HG03460 (cell line): ENCODE data around the gene EEPD1.

ENCODE experiments used
- ATAC-seq: cut with Tn5 transposase; IDR thresholded peaks from one replicate; pipeline ENCODE4 v1.9.1; 2021; ENCODE audit not compliant: unreplicated experiment

The EEPD1 gene

DNA sequence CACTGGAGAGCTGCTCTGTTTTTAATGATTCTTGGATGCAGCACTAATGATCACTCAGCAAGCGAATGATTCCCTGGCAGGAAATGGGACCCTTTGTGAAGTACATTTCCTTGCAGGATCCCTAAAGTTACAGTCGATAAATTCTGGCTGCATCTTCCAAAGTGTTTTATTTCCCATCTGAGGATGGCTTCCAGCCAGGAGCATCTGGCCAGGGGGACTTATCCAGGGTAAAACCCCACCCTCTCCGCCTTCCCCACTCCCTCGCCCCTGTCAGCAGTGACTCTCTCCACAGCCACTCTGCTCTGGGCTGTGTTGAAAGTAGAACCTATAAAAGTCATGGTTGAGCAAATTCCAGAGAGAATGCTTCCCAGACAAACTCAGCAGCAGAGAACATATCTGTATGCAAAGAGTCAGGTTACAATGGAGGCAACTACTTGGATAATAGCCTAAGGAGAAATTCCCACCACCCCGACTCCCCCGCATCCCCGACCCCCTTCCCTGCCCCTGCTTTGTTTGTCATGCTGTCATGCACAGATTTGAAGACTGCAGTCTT is 125.6 kb downstream of the EEPD1 start:
- no peak for ATAC-seq

DNA sequence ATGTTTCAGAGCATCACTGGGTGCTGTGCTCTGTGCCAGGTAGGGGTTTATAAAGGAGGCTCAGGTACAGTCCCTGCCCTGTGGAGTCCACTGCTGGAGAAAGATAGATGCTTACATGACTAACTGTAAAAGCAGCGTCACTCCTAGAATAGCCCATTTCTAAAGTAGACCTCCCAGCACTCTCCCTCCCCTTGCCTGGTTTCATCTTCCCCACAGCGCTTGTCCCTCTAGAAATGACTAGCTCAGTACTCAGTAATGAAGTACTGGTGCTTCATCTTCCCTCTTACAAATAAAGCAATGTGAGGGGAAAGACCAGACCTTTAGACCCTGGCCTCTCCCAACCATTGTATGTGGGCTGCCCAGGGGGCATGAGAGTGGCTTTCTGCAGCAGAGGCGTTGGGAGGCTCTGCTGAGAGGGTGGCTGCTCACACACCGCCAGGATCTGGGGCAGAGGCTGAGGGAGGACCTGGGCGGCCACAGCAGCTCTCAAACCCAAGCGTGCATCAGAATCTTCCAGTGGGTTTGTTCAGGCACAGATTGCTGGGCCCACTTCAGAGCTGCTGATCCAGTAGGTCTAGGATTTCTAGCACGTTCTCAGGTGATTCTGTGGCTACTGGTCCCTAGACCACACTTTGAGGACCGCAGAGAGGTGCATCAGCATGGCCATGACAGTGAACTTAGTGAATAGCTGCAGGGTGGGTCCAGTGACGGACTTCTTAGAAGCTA is 126.3 kb downstream of the EEPD1 start:
- peak; percentile 62 for ATAC-seq

DNA sequence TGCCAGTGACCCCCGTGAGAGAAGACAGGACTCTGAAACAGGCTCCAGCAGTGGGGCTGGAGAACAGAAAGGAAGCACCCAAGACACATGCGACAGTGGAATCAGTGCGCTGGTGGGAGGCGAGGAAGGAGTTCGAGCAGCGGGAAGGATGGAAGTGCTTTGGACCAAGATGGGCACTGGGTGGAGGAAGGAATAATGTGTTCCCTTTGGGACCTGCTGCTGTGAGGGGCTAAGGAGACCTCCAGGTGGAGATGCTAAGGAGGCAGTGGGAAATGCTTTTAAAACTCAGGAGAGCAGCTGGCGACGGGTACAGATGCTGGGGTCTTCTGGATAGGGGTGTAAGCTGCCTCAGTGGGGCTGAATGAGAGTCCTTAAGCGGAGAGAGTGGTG is 126.9 kb downstream of the EEPD1 start:
- ATAC-seq = no peak

DNA sequence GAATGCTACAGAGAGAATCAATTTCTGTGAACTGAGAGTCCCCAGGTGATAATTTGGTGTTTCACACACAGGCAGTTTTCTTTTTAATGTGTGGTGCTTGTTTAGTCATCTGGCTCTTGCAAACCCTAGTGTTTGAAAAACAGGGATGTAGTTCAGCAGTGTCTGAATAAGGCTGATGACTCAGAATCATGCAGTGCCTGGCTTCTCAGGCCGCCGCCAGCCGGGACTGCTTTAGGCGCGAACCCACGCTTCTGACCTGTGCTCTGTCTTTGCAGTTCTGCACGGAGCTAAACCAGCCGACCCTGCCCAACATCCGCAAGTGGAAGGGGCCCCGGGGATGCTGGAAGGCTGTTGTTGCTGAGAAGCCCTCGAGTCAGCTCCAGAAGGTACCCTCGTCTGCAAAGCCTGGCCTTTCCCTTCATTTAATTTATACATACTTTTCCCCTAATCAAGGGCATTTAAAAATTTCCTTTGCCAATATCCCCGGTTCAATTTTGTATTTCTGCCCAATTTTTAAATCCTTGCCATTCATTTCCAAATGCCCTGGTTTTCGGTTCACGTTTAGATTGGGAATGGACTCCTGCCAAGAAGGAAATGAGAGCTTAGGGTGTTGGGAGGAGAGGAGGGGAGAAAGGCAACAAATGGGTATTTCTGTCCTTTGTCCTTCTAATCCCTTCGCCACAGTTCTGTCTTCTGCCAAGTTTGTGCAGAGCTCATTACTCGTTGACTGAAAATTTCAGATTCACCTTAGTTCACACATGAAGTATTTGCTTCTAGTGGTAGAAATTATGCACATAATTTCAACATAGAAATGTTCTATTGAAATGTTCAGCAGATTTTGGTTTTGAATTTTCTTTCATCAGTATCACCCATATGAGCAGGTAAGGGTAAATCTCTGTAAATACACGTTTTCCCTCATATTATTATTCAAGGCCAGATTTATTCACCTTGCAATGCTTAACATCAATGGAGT is 128.1 kb downstream of the EEPD1 start:
- no peak for ATAC-seq

DNA sequence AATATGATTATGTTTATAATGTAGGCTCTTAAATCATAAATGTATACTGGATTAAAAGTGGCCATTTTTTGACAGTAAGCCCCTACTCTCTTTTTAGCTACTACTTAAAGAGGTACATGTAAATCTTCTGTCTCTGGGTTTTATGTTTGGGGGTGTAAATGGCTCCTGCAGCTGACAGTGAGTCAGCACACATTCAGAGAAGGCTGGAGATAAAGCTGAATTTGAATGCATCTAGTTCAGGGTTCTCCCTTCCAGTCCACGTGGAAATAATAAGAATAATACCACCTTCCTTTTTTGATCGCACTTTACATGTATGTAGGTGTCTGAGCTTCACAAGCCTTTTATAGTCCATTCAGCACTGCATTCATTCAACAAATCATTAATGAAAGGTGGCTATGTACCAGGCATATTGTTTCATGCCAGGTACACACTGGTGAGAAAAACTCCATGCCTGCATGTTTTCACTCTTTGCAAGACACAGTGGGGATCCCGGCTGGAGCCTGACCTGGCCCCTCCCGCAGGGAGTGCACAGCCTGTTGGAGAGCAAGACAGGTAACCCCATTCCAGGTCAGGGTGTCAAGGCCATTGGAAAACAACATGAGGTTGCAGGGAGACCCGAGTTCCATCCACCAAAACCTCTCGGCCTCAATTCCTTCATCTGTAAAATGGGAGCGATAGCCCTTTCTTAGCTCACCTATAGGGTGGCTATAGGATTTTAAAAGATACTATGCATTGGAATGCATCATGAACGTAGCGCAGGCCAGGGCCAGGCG is 129.1 kb downstream of the EEPD1 start:
- no peak for ATAC-seq

DNA sequence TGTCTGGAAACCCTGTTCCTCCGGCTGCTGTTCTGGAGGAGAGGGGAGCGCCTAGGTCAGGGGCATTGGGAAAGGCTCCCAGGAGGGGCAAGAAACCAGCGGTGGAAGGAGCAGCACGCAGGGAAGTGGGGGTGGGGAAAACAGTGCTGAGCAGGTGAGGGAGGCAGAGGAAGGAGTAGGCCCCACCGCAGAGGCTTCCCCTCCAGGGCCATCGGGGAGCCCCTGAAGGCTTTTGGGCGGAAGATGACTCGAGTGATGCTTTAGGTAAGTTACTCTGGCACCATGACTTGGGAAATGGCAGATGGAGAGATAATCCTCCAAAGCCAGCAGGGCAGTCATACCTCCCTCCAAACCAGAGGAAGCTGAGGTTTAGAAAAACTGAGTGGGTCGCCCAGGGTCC is 130.1 kb downstream of the EEPD1 start:
- ATAC-seq = no peak

DNA sequence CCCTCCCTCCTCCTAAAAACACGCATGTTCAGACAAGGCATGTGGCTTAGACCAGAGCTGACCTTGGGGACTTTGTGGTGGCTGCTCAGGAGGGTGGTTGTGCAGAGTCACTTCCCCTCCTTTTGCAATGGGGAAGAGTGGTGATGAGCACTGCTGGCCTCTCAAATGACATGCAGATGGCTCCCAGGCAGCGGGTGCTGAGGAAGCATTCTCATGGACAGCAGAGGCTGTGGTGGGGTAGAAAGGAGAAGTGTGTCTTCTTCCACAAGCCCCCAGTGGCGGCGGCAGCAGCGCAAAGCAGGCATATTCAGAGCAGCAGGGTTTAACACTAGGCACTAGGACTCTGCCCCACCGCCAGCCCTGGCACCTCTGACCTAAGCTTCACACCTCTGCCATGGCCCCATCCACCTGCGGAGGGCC is 130.7 kb downstream of the EEPD1 start:
- ATAC-seq = peak; percentile 50

DNA sequence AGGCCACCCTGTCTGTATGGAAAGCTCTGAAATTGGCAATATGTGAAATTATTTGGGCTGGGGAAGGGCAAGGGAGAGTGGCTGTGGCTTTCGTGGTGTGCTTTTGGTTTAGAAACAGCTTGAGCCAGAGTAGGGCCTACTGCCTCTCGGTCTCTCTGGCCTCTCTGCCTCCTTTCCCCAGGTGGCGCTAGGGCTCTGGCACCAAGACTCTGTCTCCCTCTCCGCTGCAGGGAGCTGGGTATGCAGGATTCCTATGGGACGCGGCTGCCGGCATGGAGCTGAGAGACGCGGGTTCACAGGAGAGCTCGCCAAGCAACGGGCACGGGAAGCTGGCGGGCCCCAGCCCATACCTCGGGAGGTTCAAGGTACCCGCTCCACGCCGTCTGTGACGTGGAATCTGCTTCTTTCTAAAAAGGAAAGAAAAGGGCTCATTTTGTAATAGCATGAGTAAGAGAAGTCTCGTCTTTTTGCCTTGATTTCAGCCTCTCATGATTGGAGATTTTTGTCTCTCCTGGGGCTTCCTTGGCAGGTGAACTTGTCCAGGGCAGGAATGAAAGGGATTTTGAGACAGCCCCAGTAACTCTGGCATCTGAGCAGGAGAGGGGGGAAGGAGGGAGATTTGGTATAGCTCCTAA is 131.5 kb downstream of the EEPD1 start:
- no peak for ATAC-seq

DNA sequence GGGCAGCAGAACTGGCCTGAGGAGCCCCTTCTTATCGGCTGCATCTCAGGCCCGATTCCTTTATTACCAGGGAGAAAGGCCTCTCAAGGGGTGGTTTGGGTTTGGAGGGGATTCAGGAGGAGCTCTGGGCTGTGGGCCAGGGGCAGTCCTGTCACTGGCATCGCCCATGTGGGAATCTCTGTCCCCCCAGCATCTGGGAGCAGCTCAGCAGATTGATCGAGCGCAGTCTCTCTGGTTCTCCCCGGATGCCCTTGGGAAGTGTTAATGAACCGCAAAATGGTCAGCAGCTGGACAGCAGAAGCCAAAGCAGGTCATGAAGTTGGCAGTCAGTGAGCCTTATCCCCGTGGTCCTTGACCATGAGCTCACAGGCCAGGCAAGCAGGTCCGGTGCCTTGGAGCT is 132.2 kb downstream of the EEPD1 start:
- ATAC-seq = no peak

DNA sequence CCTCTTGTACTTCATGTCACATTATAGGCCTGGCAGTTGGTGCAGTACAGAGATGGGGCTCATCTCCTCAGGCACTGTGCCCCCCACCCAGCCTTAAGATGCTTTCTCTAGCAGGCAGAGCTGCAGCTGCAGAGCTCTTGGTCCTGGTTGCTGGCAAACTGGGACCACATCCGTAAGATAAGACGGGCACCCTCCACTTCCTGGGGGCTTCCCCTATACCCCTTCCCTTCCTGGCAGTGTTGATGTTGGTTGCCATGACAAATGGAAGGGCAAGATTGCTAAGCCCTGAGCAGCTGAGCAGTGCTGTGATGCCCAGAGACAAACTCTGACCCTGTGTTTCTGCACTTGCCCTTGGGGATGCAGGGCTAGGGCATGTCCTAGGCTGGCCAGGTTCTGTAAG is 133.2 kb downstream of the EEPD1 start:
- ATAC-seq = no peak

DNA sequence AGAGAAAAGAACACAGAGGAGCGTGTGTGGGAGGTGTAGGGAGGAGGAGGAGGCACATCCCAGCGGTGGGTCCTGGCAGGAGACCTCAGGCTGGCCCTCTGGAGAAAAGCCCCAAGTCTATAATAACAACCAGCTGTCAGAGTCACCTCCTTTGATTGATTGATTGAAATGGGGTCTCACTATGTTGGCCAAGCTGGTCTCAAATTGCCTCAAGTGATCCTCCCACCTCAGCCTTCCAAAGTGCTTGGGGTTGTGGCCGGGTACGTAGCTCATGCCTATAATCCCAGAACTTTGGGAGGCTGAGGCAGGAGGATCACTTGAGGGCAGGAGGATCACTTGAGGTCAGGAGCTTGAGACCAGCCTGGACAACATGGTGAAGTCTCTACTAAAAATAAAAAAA is 133.6 kb downstream of the EEPD1 start:
- ATAC-seq = no peak

DNA sequence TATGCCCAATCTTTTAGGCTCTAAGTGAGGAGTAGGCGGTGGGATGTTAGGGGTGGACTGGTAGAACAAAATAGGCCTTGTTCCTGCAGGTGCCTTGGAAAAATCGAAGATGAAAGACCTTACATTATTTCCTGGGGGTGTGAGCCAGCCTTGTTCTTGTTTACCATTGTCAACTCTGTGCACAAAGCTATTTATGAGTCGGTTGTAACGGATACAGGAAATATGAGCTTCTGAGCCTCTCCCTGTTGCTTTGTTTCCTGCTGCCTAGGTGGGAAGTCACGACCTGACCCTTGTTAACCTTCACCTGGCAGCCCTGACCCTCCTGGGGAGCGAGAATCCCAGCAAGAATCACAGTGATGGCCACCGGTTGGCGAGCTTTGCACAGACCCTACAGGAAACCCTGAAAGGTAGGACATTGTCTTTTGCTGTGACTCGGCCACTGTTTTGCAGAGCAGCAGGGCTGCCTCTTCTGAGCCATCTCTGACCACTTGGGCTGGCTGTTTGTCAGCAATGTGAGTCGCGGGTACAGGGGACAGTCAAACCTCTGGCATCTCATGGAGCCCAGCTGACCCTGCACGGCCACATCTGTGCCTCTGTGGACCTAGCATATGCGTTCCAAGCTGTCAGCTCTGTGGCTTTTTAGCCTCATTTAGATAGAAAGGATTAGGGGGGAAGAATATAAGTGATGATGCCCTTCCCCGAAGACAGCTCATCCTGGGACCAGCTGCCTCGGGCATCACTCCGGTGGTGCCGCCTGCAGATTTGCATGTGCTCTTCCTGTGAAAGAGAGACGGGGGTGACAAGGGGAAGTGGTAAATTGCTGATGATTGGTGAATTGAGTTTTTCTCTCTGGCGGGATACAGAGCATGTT is 134.6 kb downstream of the EEPD1 start:
- ATAC-seq = no peak

DNA sequence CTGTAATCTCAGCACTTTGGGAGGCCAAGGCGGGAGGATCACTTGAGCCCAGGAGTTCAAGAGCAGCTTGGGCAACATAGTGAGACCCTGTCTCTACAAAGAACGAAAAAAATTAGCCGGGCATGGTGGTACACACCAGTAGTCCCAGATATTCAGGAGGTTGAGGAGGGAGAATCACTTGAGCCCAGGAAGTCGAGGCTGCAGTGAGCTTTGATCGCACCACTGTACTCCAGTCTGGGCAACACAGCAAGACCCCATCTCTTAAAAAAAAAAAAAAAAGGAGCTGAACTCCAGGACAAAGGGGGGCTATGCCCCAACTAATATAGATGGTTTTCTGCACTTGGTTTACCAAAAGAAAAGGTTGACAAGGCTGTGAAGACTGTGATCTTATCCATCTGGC is 135.4 kb downstream of the EEPD1 start:
- no peak for ATAC-seq

DNA sequence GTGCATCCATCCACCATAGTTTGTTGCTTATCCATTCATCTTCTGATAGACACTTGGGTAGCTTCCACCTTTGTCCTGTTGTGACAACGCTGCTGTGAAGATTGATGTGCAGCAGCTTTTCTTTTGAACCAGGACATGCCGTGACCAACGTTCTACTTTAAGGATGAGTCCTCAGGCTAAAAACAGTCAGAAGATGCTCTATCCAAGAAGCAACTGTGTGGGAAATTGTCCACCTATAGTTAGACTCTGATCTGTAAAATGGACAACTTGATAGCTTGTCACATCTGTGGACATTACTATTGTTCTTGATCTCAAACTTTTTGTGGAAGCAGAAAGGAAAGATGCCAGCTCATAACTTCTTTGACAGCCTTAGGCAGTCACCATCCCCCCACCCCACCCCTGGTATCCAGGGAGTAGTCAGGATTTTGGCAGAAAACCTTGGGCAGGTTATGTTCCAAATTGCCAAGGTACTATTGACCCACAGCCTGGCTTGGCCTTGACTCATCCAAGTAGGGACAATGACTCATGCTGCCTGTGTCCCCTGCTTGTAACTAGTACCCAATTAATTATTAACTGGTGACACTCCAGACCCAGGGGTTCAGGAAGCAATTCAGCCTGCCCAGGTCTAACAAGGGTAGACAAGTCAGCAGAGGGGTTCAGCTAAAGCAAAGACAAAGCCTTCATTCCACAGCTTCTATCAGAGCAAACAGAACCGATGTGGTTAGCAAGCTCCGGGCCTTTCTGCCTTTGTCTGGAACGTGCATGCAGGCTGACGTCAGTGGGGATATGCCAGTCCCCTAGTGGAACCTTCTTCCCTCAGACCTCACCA is 137.0 kb downstream of the EEPD1 start:
- ATAC-seq = no peak

DNA sequence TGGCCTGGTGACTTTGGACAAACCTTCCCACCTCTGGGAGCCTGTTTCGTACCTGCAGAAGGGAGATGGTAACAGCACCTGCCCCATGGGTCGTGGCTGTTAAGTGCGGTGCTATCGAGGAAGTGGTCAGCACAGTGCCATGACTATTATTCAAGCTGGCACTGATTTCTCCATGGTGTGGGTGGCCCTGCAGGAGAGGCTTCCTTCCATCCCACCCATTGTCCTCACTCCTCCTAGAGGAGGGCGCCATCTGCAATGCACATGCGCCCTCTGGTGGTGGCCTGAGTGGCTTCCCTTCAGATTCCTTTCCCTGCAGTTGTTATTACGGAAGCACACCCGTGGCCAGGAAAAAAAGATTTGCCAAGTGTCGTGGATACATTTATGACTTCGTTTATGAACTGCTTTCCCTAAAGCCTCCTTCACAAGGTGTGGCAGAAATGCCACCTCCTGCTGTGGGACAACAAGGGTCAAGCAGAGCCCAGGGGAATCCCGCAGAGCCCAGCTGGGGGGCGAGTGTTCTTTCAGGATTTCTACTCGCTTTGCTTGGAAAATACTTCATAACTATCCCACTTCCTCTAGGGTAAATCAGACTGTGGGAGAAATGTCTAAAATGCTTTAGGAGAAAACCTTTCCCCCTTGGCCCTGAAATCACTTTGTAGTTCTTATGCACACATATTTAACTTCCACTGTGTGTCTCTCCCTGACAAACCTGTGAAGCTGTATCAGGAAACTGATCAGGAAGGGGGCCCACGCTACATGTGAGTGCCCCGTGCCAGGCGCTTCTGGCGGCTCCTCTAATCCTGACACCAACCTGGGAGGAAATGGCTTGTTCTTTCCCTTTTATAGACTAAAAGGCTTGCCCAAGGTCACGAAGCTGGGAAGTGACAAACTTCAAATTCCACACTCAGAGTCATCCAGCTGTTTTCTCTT is 138.6 kb downstream of the EEPD1 start:
- no peak for ATAC-seq

DNA sequence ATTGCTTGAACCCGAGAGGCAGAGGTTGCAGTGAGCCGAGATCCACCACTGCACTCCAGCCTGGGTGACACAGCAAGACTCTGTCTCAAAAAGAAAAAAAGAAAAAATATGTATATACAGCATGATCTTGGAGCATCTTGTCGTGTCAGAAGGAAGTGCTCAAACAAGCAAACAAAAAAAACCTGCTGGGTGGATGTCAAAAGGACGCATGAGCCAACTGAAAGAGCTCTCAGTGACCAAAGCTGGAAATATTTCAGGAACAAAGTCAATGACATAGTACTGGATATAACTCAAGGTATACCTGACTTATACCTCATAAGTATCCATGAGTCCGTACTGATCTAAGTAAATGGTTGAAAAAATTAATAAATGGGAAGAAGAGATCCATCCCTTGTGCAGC is 142.0 kb downstream of the EEPD1 start:
- ATAC-seq = no peak

DNA sequence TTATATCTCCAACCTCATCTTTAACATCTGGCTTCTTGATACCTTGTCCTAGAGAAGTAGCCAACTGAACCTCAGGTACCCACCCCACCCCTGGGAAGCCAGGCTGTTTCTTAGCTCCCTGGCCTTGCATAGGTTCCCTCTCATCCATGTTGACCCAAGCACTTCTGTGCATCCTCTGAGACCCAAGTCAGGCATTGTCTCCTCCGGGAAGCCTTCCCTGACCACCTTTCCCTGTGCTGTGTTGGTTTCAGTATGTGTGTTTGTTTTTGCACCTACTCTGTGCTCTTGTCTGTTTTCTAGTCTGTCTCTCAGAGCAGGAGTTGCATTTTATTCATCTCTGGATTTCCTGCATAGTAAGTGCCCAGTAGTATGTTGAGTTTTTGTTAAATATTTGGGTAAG is 143.2 kb downstream of the EEPD1 start:
- ATAC-seq = no peak
